GM21447 (cell line): ENCODE results near the gene SMTN.

ENCODE experiments used
- ATAC-seq: cut with Tn5 transposase; IDR thresholded peaks from one replicate; pipeline ENCODE4 v1.9.1; 2021; ENCODE audit not compliant: unreplicated experiment

The SMTN gene

DNA sequence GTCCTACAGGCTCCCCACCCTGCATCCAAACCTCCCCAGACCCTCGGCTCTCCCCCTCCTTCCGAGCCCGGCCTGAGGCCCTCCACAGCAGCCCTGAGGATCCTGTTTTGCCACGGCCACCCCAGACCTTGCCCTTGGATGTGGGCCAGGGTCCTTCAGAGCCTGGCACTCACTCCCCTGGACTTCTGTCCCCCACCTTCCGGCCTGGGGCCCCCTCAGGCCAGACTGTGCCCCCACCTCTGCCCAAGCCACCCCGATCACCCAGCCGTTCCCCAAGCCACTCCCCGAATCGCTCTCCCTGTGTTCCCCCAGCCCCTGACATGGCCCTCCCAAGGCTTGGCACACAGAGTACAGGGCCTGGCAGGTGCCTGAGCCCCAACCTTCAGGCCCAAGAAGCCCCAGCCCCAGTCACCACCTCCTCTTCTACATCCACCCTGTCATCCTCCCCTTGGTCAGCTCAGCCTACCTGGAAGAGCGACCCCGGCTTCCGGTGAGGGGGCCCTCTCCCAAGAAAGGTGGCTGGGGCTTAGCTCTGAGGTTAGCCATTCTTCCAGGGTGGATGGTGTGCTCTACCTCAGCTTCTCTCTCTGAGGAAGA, 44.5 kb downstream of the SMTN start:
- no peak for ATAC-seq

DNA sequence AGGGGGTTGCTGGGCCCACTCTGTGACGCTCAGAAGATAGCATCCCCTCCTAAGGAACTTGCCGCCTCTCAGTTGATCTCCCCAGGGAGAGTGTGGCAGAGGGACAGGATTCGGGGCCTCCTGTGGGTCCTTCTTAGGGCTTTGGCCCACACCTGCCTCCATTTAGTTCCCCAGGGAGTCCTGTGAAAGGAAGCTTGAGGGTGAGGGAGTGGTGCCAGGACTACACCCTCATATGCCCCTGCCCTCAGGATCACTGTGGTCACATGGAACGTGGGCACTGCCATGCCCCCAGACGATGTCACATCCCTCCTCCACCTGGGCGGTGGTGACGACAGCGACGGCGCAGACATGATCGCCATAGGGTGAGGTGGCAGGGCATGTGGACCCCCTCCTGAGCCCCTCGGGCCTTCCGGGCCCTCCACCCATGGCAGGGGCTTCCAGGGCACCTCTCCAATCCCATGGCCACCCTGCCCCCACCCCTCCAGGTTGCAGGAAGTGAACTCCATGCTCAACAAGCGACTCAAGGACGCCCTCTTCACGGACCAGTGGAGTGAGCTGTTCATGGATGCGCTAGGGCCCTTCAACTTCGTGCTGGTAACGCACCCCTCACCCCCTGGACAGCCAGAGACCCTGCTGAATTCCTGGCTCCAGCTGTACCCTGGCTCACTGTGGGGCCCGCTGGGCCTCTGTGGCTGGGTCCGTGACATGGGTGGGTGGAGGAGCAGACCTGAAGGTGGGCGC, 45.2 kb downstream of the SMTN start:
- no peak for ATAC-seq

DNA sequence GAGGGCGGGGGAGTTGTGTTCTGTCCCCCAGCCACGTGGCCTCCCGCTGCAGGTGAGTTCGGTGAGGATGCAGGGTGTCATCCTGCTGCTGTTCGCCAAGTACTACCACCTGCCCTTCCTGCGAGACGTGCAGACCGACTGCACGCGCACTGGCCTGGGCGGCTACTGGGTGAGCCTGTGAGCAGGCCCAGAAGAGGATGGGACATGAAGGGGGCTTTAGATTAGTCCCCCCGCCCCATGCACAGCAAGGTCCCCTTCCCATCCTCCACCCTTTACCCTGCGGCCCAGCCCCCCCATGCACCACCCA, 45.7 kb downstream of the SMTN start:
- ATAC-seq: no peak

DNA sequence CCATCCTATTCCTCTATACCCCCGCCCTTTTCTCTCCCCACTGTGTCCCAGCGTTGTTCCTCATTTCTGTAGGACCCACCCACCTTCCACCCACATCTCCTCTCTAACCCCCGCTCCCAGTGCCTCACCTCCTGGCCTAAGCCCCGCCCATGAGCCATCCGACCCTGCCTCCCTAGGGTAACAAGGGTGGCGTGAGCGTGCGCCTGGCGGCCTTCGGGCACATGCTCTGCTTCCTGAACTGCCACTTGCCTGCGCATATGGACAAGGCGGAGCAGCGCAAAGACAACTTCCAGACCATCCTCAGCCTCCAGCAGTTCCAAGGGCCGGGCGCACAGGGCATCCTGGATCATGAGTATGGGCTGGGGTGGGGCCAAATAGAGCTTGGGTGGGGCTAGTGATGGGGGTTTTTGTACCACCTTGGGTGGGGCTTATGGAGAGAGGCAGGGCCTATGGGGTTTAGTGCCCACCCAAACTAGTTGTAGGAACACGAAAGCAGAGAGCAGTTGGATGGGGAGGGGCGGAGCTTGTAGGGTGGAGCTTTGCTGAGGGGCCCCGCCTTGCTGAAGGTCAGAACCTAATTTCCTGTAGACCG, 46.2 kb downstream of the SMTN start:
- ATAC-seq: no peak

DNA sequence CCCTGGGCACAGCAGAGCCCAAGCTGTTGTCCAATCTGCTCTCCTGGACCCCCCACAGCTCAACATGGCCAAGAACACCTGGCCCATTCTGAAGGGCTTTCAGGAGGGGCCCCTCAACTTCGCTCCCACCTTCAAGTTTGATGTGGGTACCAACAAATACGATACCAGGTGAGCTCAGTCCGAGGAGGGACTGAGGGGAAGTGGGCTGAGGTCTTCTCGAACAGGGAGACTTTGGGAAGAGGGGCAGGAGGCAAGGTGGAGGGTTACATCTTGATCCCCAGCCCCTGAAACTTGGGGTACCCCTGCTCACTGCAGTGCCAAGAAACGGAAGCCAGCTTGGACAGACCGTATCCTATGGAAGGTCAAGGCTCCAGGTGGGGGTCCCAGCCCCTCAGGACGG, 47.0 kb downstream of the SMTN start:
- ATAC-seq: no peak

DNA sequence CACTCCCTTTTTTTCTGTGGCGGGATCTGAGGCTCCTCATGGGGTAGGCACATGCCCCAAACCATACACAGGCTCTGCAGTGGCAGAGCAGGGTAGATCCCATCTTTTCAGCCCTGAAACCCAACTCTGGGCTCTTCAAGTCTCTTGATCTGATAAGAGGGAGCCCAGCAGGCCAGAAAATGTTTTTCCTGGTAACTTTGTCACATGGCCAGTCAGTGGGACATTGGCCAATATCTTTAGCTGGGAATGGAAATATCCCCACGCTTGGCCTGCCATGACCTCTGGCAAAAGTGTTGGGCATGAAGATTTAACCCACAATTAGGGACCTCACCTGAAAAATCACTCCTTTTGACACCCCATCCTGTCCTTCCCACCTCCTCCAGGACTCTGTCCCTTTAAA, 49.8 kb downstream of the SMTN start:
- ATAC-seq: no peak

DNA sequence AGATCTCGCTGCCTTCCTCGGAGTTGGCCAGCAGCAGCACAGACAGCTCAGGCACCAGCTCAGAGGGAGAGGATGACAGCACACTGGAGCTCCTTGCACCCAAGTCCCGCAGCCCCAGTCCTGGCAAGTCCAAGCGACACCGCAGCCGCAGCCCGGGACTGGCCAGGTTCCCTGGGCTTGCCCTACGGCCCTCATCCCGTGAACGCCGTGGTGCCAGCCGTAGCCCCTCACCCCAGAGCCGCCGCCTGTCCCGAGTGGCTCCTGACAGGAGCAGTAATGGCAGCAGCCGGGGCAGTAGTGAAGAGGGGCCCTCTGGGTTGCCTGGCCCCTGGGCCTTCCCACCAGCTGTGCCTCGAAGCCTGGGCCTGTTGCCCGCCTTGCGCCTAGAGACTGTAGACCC, 52.8 kb downstream of the SMTN start:
- no peak for ATAC-seq

DNA sequence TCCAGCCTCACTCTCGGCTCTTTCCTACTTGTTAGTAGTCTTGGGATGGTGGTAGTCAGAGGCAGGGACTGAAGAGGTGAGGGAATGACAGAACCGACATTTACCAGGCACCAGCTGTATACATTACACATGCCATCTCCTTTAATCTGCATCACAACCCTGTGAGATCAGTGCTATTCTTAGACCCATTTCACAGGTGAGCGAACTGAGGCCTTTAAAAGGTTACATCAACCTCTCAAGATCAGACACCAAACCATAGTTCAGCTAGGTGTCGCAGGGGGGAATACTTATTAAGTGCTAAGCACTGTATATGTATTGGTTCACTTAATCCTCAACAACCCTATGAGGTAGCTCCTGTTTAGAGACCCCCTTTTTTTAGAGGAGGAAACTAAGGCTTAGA, 53.6 kb downstream of the SMTN start:
- ATAC-seq: no peak

DNA sequence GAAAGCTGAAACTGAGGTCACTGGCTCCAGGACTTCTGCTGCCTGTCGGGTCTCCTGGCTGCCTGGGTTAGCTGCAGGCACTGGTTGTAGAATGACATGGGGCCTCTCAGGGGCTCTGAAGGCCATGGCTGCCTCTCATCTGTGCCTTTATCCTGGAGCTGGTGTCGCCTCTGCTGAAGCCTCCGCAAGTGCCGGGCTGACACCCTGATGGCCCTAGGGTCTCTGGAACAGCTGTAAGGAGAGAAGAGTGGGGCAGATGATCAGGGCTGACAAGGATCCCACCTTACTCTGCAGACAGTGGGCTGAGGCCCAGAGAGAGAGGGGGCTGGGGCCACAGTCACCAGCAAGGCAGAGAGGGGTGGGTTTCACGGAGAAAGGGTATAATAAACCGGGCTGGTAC, 54.6 kb downstream of the SMTN start:
- ATAC-seq: no peak

DNA sequence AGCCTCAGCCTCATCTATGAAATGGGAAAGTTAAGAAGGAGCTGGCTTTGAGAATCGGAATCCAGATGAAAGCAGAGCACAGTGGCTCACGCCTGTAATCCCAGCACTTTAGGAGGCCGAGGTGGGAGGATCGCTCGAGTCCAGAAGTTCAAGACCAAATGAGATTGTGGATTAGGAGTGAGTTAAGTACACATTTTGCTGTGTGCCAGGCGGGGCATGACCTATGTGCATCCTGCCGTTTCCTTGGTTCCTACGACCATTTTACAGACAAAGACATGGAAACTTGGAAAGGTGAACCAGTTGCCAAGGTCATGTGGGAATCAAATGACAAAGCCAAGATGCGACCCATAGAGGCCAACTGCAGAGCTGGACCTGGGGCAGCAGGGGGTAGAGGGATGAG, 55.0 kb downstream of the SMTN start:
- ATAC-seq: no peak

DNA sequence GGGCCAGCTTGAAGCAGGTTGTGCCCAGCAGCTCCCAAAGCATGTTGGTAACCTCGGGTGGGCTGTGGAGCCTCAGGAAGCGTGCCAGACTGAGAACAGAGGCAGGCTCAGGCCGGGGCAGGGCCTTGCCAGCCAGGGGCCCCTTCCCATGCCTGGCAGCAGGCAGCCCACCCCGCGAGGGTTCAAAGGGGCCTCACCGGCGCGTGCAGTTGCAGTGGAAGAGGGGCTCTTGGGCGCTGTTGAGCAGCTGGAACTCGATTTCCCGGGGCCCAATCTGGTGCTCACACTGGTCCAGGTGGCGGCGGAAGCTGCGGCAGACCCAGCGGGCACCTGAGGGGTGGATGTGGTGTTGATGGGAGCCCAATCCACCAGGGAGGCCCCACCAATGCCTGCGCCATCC, 55.6 kb downstream of the SMTN start:
- ATAC-seq: no peak

DNA sequence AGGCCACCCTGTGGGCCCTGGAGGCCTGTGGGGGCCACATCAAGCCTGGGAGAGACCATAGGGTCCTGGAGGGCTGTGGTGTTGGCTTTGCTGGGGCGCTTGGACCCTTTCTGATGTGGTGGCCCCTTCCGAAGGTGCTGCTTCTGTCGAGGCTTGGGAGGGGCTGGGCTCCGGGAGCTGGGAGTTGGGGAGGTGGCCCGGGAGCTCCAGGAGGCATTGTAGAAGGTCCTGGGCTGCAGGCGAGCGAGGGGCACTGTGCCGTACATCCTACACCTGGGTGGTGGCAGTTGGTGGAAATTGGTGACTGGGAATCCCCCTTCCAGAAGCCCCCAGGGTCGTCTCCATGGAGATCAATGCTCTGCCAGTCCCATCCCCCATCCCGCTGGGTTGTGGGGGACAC, 56.6 kb downstream of the SMTN start:
- no peak for ATAC-seq

DNA sequence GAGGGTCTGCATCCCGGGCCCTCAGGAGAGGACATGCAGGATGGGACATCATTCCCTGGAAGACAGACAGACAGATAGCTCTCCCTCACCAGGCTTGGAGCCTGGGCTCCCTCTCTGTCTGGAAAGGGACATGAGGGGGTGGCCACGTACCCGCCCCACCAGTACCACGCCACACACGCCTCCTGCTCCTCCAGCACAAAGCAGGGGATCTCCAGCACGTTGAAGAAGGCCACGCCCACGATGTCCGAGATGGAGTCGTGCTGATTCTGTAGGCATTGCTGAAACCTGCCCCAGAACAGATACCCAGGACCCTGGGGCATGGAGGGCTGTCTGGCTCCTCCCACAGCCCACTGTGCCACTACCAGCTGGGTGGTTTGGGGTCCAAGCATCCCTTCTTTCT, 57.0 kb downstream of the SMTN start:
- no peak for ATAC-seq

DNA sequence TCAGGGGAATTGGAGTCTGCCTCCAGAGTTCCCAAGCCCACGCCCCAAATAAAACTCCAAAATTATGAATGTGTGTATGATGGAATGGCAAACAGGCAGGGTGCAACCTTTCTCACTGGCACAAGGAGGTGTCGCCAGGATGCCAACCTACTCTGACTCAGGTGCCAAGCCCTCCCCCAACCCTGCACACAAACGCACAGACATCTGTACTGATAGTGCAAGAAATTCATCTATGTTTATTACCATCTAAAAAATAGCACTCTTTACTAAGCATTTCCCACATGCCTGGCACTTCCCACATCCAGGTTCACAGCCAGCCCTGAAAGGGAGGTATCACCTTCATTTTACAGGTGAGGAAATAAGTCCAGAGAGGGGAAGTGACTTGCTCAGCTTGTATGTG, 57.9 kb downstream of the SMTN start:
- ATAC-seq: no peak

DNA sequence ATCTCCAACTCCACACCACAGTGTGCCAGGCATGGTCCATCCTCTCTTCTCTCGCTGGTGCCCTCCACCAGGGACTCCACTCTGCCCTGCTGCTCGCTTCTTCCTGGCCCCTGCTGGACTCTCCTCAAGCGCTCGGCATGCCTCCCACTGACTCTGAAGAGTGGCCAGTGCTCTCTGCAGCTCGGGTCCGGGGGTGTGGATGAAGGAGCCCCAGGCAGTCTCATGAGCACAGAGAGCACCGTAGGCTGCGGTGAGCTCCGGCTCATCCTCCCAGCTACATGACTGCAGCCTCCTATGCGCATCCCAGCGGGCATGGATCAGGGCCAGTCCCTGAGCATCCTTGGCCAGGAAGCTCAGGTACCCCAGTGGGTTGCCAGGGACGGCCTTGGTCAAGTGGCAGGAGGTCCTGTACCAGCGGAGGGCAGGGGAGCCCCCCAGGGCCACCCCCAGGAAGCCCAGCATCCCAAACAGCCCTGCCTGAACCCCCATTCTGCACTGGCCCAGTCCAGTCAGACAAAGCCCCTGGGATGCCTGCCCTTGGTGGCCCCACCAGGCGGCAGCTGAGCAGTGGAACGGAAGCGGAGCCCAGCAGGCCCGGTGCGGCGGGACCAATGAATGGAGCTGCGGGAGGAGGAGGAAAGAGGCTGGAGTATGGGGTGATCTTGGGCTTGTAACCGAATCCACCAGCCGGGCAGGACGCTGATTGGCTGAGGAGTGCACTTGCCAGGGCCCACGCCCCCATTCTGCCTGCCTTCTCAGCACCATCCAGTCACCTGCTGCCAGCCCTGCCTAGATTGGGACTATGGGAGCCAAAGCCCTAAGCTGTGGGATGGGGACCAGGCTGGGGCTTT, 59.0 kb downstream of the SMTN start, which contains the start of gene PLA2G3:
PLA2G3 (minus strand) TSS at position 643 of the 851 bp plus-strand sequence; CDS start at position 489, 154 bp downstream.
- no peak for ATAC-seq

DNA sequence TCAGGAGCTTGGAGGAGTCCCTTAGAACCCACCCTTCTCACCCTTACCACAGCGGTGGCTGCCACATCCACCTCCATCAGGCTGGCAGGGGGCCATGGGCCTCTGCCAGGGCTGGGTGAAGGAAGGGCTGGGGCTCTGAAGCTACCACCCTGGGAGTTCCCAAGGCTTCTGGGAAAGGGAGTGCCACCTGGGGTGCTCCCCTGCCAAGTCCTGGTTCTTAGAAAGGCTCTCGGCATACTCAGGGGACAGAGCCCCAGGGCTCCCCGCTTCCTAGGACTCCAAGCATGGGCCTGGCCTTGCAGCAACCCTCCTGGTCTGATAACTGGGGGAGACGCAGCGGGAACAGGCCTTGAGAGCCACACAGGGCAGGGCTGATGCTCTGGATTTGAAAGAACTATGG, 59.6 kb downstream of the SMTN start:
- ATAC-seq: no peak

DNA sequence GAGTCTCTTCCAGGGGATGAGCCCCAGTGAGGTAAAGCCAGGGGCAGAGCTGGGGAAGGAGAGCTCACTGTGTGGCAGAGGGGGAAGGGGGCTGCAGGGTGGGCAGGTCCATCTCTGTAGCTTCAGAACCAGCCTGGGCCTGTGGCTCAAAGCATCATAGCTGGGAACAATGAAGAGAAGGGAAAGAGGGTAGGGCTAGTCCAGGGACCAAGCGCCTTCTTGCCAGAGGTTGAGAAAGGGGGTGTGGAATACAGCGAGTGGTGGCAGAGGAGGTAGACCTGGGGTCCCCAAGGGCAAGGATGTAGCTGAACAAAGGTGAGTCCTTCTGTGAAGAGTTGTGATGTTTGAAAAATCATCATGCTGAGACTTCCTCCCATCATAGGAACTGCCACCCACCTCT, 60.4 kb downstream of the SMTN start:
- ATAC-seq: no peak

DNA sequence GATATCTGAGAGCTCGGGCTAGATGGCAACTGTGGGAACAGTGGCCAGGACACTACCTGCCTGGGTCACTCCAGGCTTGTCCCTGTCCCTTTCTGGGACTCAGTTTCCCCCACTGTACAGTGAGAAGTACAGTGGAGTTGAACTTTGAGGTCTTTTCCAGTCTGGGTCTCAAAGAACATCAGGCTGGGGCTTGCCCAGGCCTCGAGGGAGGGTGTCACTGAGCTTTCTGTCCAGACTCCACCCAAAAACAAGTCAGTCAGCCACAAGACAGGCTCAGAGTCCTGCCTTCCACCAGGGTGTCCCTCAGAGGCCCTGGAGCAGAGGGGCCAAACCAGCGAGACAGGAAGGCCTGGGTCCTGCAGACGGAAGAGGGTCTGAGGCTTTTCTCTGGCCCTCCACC, 61.2 kb downstream of the SMTN start:
- ATAC-seq: no peak

DNA sequence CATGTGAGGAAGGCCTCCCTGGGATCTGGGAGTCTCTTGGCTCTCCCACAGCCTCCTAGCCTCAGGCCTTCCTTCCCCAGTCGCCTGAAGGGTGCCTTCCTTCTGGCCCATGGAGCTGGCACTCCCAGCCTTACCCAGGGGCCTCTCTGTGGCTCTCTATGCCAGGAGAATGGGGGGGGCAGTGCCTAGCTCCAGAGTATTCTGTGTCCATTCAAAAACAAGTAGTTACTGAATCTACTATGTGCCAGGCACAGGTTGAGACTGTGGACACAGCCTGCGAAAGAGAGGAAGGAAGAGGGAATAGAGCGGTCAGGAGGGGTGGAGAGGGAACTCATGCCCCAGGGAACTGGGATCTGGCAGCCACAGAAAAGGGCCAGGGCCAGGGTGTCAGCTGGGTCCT, 61.9 kb downstream of the SMTN start:
- no peak for ATAC-seq

DNA sequence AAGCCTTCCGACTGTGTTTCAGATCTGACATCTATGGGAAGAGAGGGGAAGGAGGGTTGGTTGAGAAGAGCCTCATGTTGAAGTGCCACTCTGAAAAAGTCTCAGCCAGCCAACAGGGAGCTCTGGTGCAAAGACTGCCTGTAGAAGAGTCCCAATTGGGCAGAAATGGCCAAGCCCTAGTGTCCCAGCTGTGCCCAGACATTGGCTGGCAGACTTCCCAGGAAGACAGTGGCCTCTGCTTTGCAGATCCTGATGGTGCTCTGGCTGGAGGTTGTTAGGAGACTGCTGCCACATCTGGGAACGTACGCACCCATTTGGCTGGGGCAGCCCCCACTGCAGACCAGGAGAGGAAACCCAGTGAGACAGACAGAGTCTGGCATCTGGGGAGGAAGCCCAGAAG, 62.4 kb downstream of the SMTN start:
- no peak for ATAC-seq

DNA sequence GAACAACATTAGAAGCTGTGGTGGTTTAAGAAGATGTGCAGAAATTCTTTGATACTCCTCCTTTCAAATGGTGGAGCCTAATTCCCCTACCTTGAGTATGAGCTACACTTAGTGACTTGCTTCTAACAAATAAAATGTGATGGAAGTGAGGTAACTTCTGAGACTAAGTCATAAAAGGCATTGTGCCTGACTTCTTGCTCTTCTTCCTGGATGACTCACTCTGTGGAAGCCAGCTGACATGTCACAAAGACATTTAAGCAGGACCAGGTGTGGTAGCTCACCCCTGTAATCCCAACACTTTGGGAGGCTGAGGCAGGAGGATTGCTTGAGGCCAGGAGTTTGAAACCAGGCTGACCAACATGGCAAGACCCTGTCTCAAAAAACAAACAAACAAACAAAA, 63.1 kb downstream of the SMTN start:
- ATAC-seq: no peak

DNA sequence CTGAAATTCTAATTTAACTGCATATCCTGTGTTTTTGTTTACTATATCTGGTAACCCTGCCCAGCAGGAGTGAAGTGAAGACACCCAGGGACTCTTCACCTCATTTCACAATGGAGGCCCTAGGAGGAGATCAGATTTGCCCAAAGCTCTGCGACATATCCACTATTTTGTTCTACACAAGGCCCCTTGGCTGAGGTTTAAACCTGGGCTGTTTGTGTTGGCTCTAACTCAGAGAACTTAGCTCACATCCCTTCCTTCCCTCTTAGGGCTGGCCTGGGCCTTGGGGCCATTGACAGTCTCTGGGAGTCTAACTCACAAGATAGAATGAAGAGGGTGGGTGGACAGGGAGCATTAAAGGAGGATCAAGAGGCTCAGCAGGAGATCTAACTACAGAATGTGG, 67.4 kb downstream of the SMTN start:
- ATAC-seq: no peak
